ENCODE data around the gene MIOS.
"Not testable (repeated sequence)": the region's sequence is repeated elsewhere in the genome, so short reads cannot be mapped to it uniquely, and the experiment has no call there.

Gene MIOS

GRCh38 chr7:7554649-7555575 lies 11.8 kb upstream of the MIOS start:
- DNase-seq (ENCODE audit: low read depth in 2 of 2) = no peak

GRCh38 chr7:7556852-7557251 lies 9.8 kb upstream of the MIOS start:
- no peak for DNase-seq (ENCODE audit: low read depth in 2 of 2)

DNA sequence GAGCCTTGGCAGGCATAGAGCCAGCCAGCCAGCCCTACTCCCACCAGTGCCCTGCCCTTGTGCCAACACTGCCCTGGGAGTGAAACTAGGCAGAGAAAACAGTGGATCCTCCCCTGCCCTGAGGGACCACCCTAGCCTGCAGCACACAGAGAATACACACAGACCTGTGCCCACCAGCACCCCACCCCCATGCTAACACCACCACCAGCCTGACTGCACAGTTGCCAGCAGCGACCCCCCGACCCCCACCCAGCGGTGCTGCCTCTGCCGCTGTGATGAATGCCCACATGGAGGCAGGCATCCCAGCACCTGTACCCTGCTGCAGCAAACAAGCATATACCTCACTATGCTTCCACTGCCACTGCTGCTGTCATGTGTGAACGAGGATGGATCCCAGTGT lies 9.4 kb upstream of the MIOS start:
- no peak for DNase-seq (ENCODE audit: low read depth in 2 of 2)

DNA sequence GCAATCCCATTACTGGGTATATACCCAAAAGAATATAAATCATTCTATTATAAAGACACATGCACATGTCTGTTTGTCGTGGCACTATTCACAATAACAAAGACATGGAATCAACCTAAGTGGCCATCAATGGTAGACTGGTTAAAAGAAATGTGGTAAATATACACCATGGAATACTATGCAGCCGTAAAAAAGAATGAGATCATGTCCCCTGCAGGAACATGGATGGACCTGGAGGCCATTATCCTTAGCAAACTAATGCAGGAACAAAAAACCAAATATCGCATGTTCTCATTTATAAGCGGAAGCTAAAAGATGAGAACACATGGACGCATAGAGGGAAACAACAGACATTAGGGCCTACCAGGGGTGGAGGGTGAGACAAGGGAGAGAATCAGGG lies 5.1 kb upstream of the MIOS start:
- not testable (repeated sequence) for DNase-seq (ENCODE audit: low read depth in 2 of 2)

DNA sequence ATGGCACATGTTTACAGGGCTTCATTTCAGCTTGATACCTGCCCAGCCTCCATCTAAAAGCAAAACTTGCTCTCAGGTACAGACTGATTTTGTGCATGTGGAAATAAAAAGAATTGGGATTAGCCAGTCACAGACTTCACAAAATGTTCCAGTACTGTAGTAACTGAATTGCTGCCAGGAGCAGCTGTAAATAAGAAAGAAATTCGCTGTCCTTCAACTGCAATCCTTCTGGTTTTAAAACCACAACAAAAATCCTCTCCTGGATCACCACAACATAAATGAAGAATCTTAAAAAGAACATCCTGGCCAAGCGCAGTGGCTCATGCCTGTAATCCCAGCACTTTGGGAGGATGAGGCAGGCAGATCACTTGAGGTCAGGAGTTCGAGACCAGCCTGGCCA lies 3.9 kb upstream of the MIOS start:
- no peak for DNase-seq (ENCODE audit: low read depth in 2 of 2)

DNA sequence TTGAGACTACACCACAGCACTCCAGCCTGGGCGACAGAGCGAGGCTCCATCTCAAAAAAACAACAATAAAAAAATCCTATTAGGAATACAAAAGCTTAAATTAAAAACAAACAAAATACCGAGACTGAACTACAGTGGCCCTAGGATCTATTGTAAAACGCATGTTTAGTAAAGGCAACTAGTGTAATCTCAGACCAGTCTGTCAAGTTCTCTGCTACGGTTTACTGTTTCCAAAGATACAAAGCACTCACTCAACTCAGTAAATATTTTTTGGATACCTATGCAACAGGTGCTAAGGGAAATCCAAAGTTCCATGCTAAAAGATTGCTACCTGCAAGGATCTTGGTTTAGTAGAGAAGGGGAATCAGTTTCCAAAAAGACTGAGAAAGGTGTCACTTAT lies 3.4 kb upstream of the MIOS start:
- no peak for DNase-seq (ENCODE audit: low read depth in 2 of 2)

DNA sequence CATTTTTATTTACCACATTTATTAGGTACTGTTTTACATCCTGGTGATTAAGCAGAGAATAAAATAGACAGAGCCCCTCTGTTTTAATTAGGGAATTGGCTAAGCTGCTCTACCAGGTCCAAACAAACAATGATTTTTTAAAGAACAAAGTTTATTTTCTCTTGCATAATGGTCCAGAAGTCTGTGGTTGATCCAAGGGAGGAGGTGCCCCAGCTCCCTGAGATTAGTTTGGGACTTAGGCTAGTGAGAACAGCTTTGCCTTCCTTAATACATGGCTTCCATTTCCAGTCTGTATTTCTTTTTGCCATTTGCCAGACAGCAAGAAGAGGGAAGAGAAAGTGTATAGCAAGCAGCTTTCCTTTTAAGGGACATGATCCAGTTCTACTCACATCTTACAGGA lies 2.9 kb upstream of the MIOS start:
- DNase-seq (ENCODE audit: low read depth in 2 of 2) = no peak

GRCh38 chr7:7564323-7564780 lies 2.3 kb upstream of the MIOS start:
- no peak for DNase-seq (ENCODE audit: low read depth in 2 of 2)

- DNase-seq (ENCODE audit: low read depth in 2 of 2) = no peak
These were observed 1.5 kb upstream of the MIOS start for GRCh38 chr7:7565018-7565680.

DNA sequence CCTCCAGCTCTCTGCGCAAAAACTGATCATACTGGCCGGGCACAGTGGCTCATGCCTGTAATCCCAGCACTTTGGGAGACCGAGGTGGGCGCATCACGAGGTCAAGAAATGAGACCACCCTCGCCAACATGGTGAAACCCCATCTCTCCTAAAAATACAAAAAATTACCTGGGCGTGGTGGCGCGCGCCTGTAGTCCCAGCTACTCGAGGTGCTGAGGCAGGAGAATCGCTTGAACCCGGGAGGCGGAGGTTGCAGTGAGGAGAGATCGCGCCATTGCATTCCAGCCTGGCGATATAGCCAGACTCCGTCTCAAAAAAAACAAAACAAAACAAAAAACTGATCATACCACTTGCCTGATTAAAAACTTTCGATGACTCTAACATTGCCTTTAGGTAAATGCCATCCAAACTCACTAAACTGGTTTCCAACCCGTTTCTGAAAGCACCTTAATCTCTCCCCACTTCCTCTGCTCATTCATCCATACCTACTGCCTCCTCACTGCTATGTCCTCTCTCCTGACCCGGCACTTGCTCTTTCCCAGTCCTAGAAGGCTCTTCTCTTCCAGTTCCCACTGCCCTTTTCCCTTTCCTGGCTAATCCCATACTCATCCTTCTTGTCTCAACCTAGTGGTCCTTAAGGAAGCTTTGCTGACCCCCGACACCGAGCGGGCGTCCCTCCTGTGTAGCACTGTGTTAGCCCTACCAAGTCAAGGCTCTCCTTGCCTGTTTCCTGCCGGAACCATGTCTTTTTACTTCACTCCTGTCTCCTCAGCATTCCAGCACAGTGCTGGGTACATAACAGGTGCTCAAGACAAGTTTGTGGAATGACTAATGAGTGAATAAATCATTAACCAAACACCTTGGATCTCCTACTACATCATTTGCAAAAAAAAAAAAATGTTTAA lies 686 bp upstream of the MIOS start:
- DNase-seq (ENCODE audit: low read depth in 2 of 2) = no peak

GRCh38 chr7:7567898-7568531 lies 1.3 kb downstream of the MIOS start:
- no peak for DNase-seq (ENCODE audit: low read depth in 2 of 2)

- no peak for DNase-seq (ENCODE audit: low read depth in 2 of 2)
These were observed 1.9 kb downstream of the MIOS start for GRCh38 chr7:7568553-7568952.

DNA sequence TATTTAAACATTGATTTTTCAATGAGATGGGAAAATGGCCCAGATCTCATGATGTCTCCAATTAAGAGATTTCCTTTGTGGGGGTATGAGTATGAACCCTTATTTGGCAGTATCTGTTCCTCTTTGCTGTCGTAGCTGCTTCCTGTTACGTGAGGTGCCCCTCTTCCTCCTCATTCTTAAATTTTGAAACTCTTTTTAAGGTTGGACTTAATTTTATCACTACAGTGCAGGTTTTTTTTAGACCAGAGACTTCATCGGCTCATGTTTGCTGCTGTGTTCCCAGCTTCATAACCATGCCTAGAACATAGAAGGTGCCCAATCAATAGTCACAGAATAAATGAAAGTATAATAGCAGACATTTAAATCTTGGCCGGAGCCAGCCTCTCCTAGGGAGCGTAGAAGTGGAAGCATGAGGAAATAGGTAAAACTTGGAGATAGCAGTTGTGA lies 2.4 kb downstream of the MIOS start:
- DNase-seq (ENCODE audit: low read depth in 2 of 2) = no peak

DNA sequence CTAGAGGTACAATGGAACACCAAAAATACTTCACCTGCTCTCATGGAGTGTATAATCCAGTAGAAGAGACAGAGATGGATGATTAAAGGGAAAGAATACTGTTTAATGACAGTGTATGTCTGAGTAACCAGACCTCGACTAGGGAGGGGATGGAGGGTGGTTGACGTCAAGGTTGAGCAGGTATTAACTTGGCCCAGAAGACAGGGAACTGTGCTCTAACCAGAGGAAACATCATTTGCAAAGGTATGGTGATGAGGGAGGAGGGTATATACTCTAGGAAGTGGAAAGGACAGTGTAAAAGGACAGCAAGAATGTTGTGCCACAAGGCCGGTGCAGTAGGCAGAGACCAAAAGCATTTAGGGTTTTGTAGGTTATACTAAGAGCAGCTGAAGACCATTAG lies 2.9 kb downstream of the MIOS start:
- no peak for DNase-seq (ENCODE audit: low read depth in 2 of 2)

GRCh38 chr7:7570584-7570983 lies 3.9 kb downstream of the MIOS start:
- no peak for DNase-seq (ENCODE audit: low read depth in 2 of 2)

- no peak for DNase-seq (ENCODE audit: low read depth in 2 of 2)
These were observed 7.0 kb downstream of the MIOS start for GRCh38 chr7:7573701-7574100.

DNA sequence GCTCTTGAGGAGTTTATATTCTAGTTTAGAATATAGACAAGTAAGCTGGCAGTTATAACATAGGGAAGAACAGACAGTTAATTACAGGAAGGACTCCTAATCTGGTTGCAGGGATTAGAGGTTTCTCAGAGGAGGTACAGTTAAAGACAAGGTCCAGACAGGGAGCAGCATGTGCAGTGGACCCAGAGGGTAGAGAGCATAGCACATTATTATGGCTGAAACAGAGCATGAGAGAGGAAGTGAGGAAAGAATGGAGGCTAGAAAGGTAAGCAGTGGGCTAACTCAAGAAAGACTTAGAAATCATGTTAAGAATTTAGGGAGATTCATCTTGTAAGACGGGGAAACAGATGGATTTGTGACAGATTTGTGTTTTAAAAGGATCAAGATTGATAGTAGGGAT lies 9.7 kb downstream of the MIOS start:
- no peak for DNase-seq (ENCODE audit: low read depth in 2 of 2)

DNA sequence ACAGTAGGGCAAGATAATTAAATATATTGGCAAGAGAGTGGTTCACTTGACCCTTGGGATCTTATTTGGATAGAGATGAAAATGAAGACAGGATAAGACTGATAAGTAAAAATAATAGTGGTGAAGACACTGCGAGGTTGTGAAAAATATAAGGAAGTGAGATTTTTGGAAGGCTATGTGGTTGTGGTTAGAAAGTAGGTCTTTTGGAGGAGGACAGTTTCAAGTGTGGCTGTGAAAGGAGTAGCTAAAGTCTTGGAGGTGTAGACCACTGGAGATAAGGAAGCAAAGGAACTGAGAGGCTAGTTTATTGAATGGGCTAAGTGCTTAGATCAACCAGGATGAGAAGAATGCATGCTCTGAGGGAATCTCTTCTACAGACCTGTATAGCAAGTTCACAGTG lies 11.2 kb downstream of the MIOS start:
- no peak for DNase-seq (ENCODE audit: low read depth in 2 of 2)

DNA sequence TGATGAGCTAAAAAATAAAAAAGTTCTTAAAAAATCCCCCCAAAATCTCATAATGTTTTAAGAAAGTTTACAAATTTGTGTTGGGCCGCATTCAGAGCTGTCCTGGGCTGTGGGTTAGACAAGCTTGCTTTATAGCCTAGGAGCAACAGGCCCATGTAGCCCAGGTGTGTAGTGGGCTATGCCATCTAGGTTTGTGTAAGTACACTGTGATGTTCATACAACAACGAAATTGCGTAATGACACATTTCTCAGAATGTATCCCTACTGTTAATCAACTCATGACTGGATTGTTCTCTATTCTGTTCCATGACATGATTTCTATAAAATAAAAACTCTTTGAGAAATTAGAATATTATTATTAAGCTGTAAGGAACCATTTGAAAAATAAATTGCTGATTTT lies 13.0 kb downstream of the MIOS start:
- no peak for DNase-seq (ENCODE audit: low read depth in 2 of 2)

DNA sequence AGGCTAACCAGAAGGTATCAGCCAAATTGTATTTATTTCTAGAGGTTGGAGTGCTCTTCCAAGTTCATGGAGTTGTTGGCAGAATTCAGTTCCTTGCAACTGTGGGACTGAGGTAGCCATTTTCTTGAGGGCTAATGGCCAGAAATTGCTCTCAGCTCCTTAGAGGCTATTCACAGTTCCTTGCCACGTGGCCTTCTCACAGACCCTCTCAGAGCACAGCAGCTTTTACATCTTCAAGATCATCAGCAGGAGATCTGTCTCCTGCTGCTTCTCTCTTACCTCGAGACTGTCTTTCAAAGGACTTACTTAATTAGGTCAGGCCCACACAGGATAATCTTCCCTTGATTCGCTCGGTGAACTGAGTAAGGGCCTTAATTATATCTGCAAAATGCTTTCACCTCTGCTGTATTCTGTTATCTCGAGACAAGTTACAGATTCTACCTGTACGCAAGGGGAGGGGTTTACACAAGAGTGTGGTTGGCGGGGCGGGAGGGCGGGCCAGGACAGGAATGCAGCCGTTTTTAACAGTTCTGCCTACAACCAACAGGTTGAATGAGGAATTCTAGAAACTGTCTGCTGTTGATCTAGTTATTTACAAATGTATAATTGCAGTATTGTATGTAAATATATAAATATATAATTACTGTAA lies 15.0 kb downstream of the MIOS start:
- no peak for DNase-seq (ENCODE audit: low read depth in 2 of 2)

DNA sequence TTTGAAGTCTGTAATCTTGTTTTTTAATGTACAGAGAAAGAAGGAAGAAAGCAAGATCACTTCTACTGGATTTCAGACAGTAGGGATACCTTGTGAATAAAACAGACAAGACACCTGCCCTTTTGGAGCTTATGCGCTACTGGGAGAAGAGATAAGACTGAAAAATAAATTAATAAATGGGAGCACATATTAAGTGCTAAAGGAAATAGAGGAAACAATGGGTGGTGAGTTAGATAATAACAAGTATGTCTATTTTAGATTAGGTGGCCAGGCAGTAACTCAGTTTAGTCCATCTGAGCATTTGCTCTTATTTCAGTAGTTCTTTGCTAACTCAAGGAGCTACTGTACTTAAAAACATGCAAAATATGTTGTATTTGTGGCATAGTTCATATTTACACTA lies 15.9 kb downstream of the MIOS start:
- DNase-seq (ENCODE audit: low read depth in 2 of 2) = no peak
